Astrocyte of the hippocampus (primary cell): ENCODE data around the gene S100A1.
"Not testable (repeated sequence)": the region's sequence is repeated elsewhere in the genome, so short reads cannot be mapped to it uniquely, and the experiment has no call there.

Experiments used
- DNase-seq: peaks from one replicate; pipeline ENCODE4 v3.0.0; 2011; ENCODE audit warnings: low read depth, low spot score

S100A1 gene

DNA sequence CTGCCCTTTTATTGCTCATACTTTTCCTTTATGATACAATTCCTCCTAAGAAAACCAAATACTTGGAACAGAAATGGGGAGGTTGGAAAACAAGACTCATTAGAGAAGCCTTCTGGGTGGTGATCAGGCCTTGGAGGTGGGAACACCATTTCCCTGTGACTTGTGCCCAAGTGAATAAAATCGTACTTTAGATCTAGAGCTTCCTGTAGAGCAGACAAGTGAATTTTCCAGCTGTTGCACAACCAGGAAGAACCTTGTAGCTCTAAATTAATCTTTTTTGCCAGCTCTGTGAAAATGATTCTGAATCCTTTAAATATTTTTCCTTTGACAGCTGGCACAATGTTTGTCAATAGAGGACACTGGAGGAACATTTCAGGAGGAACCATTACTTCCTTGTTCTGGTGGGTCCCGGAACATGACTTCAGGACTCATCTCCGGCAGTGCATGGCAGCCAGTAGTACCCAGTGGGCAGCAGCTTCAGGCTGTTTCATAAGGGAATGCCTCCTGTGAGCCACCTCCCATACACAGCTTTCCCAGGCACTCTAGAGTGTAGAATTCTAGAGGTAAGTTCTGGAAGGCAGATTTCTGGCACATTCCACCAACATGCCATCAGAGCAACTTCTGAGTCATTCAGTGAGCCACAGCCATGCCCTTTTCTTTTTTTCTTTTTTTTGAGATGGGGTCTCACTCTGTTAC is 24.7 kb downstream of the S100A1 start:
- DNase-seq: peak; percentile 68

DNA sequence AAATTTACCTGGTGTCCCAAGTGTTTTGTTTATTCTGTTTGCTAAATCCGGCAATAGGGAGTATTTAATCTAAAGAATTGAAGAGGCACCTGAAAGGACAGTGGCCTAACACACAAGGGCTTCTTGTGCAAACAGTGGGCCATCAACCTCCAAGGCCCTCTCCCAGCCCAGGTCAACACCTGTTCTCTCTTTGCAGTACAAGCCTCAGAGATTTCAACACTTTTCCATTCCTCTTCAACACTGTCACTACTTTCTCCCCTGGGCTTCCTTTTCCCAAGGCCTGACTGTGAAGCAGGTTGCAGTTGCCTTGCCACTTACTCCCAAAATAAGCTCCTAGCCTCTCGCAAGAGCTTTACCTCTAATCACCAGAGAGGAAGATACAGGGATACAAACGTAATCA is 27.1 kb downstream of the S100A1 start:
- no peak for DNase-seq

GRCh38 chr1:153658400-153659174 is 30.4 kb downstream of the S100A1 start, which contains the start of gene SNAPIN:
TSS of gene SNAPIN (plus strand) at chr1:153658703. CDS start at chr1:153658744, 41 bp downstream.
- DNase-seq: peak; percentile 95

GRCh38 chr1:153659175-153659534 is 30.9 kb downstream of the S100A1 start:
- no peak for DNase-seq

DNA sequence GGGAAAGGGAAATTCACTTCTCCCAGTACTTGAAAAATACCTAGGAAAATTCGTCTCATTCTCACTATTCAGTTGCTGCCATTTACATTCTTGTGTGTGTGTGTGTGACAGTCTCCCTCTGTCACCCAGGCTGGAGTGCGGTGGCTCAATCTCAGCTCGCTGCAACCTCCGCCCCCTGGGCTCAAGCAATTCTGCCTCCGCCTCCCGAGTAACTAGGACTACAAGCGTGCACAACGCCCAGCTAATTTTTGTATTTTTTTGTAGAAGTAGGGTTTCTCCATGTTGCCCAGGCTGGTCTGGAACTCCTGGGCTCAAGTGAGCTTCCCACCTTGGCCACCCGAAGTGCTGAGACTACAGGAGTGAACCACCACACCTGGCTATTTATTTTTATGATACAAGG is 31.4 kb downstream of the S100A1 start:
- DNase-seq: no peak

DNA sequence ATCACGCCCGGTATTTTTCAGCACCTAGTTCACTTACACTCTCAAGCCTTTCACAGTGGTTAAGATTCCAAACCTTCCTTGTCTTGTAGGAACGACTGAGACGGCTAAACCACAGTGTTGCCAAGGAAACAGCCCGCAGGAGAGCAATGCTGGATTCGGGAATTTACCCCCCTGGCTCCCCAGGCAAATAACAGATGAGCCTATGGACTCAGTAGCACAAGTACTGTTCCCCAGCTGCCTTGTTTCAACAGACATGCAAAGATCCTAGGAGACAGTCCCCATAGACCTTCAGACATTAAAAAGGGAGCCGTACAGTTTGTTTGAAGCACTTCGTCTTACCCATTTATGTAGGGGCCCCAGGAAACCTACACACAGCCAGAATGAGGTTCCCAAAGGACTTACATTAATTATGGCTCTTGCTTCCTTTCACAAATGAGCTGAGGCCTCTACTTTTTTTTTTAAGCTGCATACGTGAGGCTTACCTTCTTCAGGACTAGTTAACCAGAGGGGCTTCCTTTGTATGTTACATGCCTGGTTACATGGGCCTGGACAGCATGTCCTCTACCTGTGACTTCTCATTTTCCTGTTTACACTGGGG is 33.0 kb downstream of the S100A1 start:
- peak; percentile 89 for DNase-seq

- no peak for DNase-seq
These were observed 34.0 kb downstream of the S100A1 start for GRCh38 chr1:153662269-153662668.

GRCh38 chr1:153663211-153663610 is 35.0 kb downstream of the S100A1 start:
- no peak for DNase-seq

GRCh38 chr1:153667439-153667838 is 39.2 kb downstream of the S100A1 start:
- no peak for DNase-seq

GRCh38 chr1:153668672-153669071 is 40.4 kb downstream of the S100A1 start:
- DNase-seq: not testable (repeated sequence)

- no peak for DNase-seq
These were observed 41.4 kb downstream of the S100A1 start for GRCh38 chr1:153669606-153670005.

DNA sequence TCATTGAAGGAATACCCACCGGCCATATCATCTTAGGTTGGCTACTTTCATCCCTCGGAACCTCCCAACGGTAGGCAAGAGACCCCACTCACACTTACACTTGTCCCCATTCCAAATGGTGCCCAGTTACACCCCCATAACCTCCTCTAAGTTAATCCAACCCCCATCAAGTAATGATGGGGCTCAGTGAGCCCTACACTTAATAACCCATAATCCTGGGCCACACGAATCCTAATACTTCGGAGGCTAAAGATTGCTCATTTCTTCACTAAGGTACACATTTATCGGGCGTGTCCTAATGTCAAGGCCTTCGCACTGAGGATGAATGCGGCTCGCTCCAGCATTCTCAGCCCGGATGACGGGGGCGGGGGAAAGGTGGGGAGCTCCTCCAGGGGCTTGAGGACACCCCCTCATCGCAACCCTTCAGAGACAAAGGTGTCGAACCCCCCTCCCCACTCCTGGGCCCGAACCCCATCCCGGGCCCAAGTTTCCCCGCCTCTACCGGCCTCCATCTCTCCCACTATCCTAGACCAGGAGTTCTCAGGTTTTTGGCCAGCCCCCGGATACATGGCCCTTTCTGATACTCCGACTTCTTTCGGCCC is 42.1 kb downstream of the S100A1 start:
- no peak for DNase-seq

GRCh38 chr1:153670859-153671627 is 42.8 kb downstream of the S100A1 start, which contains the start of gene ILF2:
TSS of gene ILF2 (minus strand) at chr1:153670993. CDS start at chr1:153670922, 71 bp downstream.
- peak; percentile 99 for DNase-seq

- DNase-seq: not testable (repeated sequence)
These were observed 43.6 kb downstream of the S100A1 start for GRCh38 chr1:153671628-153672353.

DNA sequence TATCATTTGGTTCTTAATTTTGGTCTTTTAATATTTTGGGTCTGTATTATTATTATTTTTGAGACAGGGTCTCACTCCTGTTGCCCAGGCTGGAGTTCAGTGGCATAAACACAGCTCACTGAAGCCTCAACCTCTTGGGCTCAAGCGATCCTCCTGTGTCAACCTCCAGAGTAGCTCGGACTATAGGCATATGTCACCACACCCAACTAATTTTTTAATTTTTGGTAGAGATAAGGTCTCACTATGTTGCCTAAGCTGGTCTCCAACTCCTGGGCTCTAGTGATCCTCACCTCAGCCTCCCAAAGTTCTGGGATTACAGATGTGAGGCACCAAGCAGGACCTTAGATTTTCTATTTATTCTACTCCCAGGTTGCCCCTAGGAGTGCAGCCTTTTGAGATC is 45.3 kb downstream of the S100A1 start:
- DNase-seq: no peak

- peak; percentile 71 for DNase-seq
These were observed 49.7 kb downstream of the S100A1 start for GRCh38 chr1:153677718-153678518.

- peak; percentile 50 for DNase-seq
These were observed 50.5 kb downstream of the S100A1 start, which contains the start of gene NPR1 for GRCh38 chr1:153678519-153679336. TSS of gene NPR1 (plus strand) at chr1:153678688. CDS start at chr1:153679109, 421 bp downstream.

GRCh38 chr1:153679337-153680119 is 51.3 kb downstream of the S100A1 start:
- peak; percentile 42 for DNase-seq
